ENCODE data around the gene NAGPA. TPM values are rescaled to one million over a fixed set of nuclear protein-coding genes. Genes with fewer than 3 reads are reported as not detected.

NAGPA gene
- polyA plus RNA-seq, 1 of the 3 experiments (the other 2 are of a cell fraction), result 16.5 TPM

GRCh38 chr16:5069048-5069447, 35.3 kb upstream of the NAGPA start:
- Histone ChIP-seq H3K9ac (no peak overlapping the region), H3K9me3 (no peaks in the 10 kb centered on the region), H3F3A (replicated peaks; ENCODE audit: insufficient read depth) (no peaks in the 10 kb centered on the region), H2AFZ (ENCODE audit: low read depth) (no peak overlapping the region), H4K20me1 (ENCODE audit: insufficient read depth) (no peaks in the 10 kb centered on the region), H3K4me1 (ENCODE audit: control insufficient read depth in 1 of 2, insufficient read depth in 2 of 2, low read depth in 1 of 2, low read length in 1 of 2) (peaks cover 4 to 6% of the 10 kb centered on the region in 2 experiments; a peak in 1 of 4 replicates), H3K79me2 (ENCODE audit: insufficient read depth) (peaks cover 15% of the 10 kb centered on the region; the same call in 1 of the 2 replicates), H3K4me2 (no peak overlapping the region), H3K27me3 (ENCODE audit: insufficient read depth) (peaks cover 15% of the 10 kb centered on the region; the same call in 1 of the 2 replicates), H3K9me2 (no peaks in the 10 kb centered on the region), H3K27ac (ENCODE audit: low read depth in 2 of 2, low read length in 1 of 2) (no peak overlapping the region), H3K36me3 (replicated peaks in 1 of 2; ENCODE audit: control insufficient read depth in 1 of 2, insufficient read depth in 2 of 2, low read length in 1 of 2) (no peaks in the 10 kb centered on the region), H3K4me3 (ENCODE audit: low read depth in 2 of 2, low read length in 1 of 2) (no peak overlapping the region)
- no peak for TF ChIP-seq EP300 (IDR thresholded peaks at IDR 0.05; ENCODE audit: borderline replicate concordance in 1 of 2, low read depth in 1 of 2, low read length in 1 of 2)
- TF ChIP-seq SIN3A (IDR thresholded peaks at IDR 0.05; ENCODE audit: borderline replicate concordance, low read depth, low read length), result no peak
- TF ChIP-seq IRF3 (IDR thresholded peaks at IDR 0.05; ENCODE audit: low read depth, low read length), result no peak
- no peak for TF ChIP-seq GABPA (IDR thresholded peaks at IDR 0.05; ENCODE audit: low read depth)
- TF ChIP-seq, protein P1, sequence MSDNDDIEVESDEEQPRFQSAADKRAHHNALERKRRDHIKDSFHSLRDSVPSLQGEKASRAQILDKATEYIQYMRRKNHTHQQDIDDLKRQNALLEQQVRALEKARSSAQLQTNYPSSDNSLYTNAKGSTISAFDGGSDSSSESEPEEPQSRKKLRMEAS (IDR thresholded peaks at IDR 0.05; ENCODE audit: low read depth), result no peak
- no peak for TF ChIP-seq MEF2A (IDR thresholded peaks at IDR 0.05; ENCODE audit: borderline replicate concordance, low read depth)
- no peak for TF ChIP-seq TAF1 (IDR thresholded peaks at IDR 0.05; ENCODE audit: borderline replicate concordance, low read depth, low read length)
- TF ChIP-seq, protein P2, sequence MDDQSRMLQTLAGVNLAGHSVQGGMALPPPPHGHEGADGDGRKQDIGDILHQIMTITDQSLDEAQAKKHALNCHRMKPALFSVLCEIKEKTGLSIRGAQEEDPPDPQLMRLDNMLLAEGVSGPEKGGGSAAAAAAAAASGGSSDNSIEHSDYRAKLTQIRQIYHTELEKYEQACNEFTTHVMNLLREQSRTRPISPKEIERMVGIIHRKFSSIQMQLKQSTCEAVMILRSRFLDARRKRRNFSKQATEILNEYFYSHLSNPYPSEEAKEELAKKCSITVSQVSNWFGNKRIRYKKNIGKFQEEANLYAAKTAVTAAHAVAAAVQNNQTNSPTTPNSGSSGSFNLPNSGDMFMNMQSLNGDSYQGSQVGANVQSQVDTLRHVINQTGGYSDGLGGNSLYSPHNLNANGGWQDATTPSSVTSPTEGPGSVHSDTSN (IDR thresholded peaks at IDR 0.05), result no peak
- no peak for TF ChIP-seq TCF12 (IDR thresholded peaks at IDR 0.05)
- no peak for TF ChIP-seq REST (IDR thresholded peaks at IDR 0.05; ENCODE audit: low read depth, low read length)
- no peak for TF ChIP-seq RAD21 (IDR thresholded peaks at IDR 0.05; ENCODE audit: low read length)
- no peak for TF ChIP-seq FOXJ3 (CRISPR knock-in tag; IDR thresholded peaks at IDR 0.05)
- TF ChIP-seq JUND (IDR thresholded peaks at IDR 0.05), result no peak
- TF ChIP-seq FOSL2 (IDR thresholded peaks at IDR 0.05; ENCODE audit: borderline replicate concordance, low read depth), result no peak
- WGBS (ENCODE audit: low lambda C conversion rate), result 42% methylated on average over 9 of the region's 9 CpGs
- DNase-seq, result no peak
- ChIA-PET POLR2A (no interaction called here), CTCF (no interaction called here)

All from SK-N-SH (cell line).